ENCODE measurements around the gene STMN1. TPM values are rescaled to one million over a fixed set of nuclear protein-coding genes. Genes with fewer than 3 reads are reported as not detected.

The STMN1 gene
- total RNA-seq, 2 experiments from 2014 or later, result 25.2 to 25.6 TPM

GRCh38 chr1:25914074-25914995, 8.1 kb upstream of the STMN1 start:
- POLR2A ChIA-PET, result interaction anchor here (0.5 to 2.2 kb wide), 3 partner anchors 9 to 83 kb away, joined by 3 to 7 read pairs (median 5); partner anchors contain the start of gene PAFAH2
- Histone ChIP-seq H3K9me3 (ENCODE audit: control insufficient read depth in 1 of 2, insufficient read depth in 1 of 2, low read length in 2 of 2) (no peaks in the 10 kb centered on the region), H3K4me1 (ENCODE audit: insufficient read depth, low read length) (peaks cover 13% of the 10 kb centered on the region), H3K27ac (ENCODE audit: low read depth in 1 of 2, low read length in 2 of 2) (no peak overlapping the region), H3K27me3 (ENCODE audit: control insufficient read depth in 1 of 2, insufficient read depth in 2 of 2, low read length in 2 of 2) (no peaks in the 10 kb centered on the region), H3K36me3 (ENCODE audit: insufficient read depth, low read length) (no peaks in the 10 kb centered on the region), H3K4me3 (ENCODE audit: low read length) (no peak overlapping the region)
- Mint-ChIP-seq H3K4me3 (no peak overlapping the region), H3K4me1 (ENCODE audit: low read depth) (peaks cover 12% of the 10 kb centered on the region), H3K9me3 (no peaks in the 10 kb centered on the region), H3K36me3 (ENCODE audit: low read depth) (no peaks in the 10 kb centered on the region), H3K27ac (no peak overlapping the region), H3K27me3 (no peaks in the 10 kb centered on the region)
- intact Hi-C loops (cut with DNase I, micrococcal nuclease), result no loop called here
- CTCF ChIA-PET, result interaction anchor here (0.7 kb wide), 1 partner anchor 64 kb away, joined by 3 read pairs; no protein-coding TSS in a partner anchor
- ATAC-seq (ENCODE audit: poor library complexity) (no peak), DNase-seq (no peak)
- no peak for TF ChIP-seq CTCF (IDR thresholded peaks at IDR 0.05)

- H3K4me1 Mint-ChIP-seq (ENCODE audit: low read depth), result peaks cover 8% of the 10 kb centered on the region
- TF ChIP-seq CTCF (IDR thresholded peaks at IDR 0.05), result no peak
- DNase-seq (no peak), ATAC-seq (ENCODE audit: poor library complexity) (no peak)
- H3K27ac Mint-ChIP-seq, result no peak overlapping the region
- POLR2A ChIA-PET, result interaction anchor here (1.4 to 2.2 kb wide), 2 partner anchors 10 to 85 kb away, joined by 5 to 7 read pairs; partner anchors contain the start of gene PAFAH2
- CTCF ChIA-PET, result interaction anchor here (2.1 kb wide), 1 partner anchor 18 kb away, joined by 5 read pairs; no protein-coding TSS in a partner anchor
- no peaks in the 10 kb centered on the region for H3K27me3 ChIP-seq (ENCODE audit: control insufficient read depth in 1 of 2, insufficient read depth in 2 of 2, low read length in 2 of 2)
- intact Hi-C loops (cut with DNase I, micrococcal nuclease), result no loop called here
- no peak overlapping the region for H3K4me3 Mint-ChIP-seq
- no peaks in the 10 kb centered on the region for H3K36me3 Mint-ChIP-seq (ENCODE audit: low read depth)
- H3K4me1 ChIP-seq (ENCODE audit: insufficient read depth, low read length), result peaks cover 7% of the 10 kb centered on the region
- H3K27ac ChIP-seq (ENCODE audit: low read depth in 1 of 2, low read length in 2 of 2), result no peak overlapping the region
- no peaks in the 10 kb centered on the region for H3K27me3 Mint-ChIP-seq
- H3K36me3 ChIP-seq (ENCODE audit: insufficient read depth, low read length), result no peaks in the 10 kb centered on the region
- no peaks in the 10 kb centered on the region for H3K9me3 Mint-ChIP-seq
- no peak overlapping the region for H3K4me3 ChIP-seq (ENCODE audit: low read length)
- no peaks in the 10 kb centered on the region for H3K9me3 ChIP-seq (ENCODE audit: control insufficient read depth in 1 of 2, insufficient read depth in 1 of 2, low read length in 2 of 2)
Measured at GRCh38 chr1:25913206-25913605, 7.0 kb upstream of the STMN1 start.

GRCh38 chr1:25912076-25912831, 6.0 kb upstream of the STMN1 start:
- DNase-seq (no peak), ATAC-seq (ENCODE audit: poor library complexity) (no peak)
- H3K36me3 ChIP-seq (ENCODE audit: insufficient read depth, low read length), result no peaks in the 10 kb centered on the region
- H3K4me3 ChIP-seq (ENCODE audit: low read length), result no peak overlapping the region
- no peak overlapping the region for H3K27ac ChIP-seq (ENCODE audit: low read depth in 1 of 2, low read length in 2 of 2)
- no peaks in the 10 kb centered on the region for H3K9me3 ChIP-seq (ENCODE audit: control insufficient read depth in 1 of 2, insufficient read depth in 1 of 2, low read length in 2 of 2)
- Mint-ChIP-seq H3K27ac (no peak overlapping the region), H3K36me3 (ENCODE audit: low read depth) (no peaks in the 10 kb centered on the region), H3K4me3 (no peak overlapping the region), H3K4me1 (ENCODE audit: low read depth) (peaks cover 3% of the 10 kb centered on the region), H3K9me3 (no peaks in the 10 kb centered on the region), H3K27me3 (no peaks in the 10 kb centered on the region)
- TF ChIP-seq CTCF (IDR thresholded peaks at IDR 0.05), result no peak
- intact Hi-C loops (cut with DNase I, micrococcal nuclease), result no loop called here
- POLR2A ChIA-PET, result interaction anchor here (1.1 to 1.4 kb wide), 2 partner anchors 10 to 16 kb away, joined by 3 to 4 read pairs; no protein-coding TSS in a partner anchor
- peaks cover 1% of the 10 kb centered on the region for H3K4me1 ChIP-seq (ENCODE audit: insufficient read depth, low read length)
- CTCF ChIA-PET, result interaction anchor here (2.1 kb wide), 1 partner anchor 17 kb away, joined by 5 read pairs; no protein-coding TSS in a partner anchor
- H3K27me3 ChIP-seq (ENCODE audit: control insufficient read depth in 1 of 2, insufficient read depth in 2 of 2, low read length in 2 of 2), result no peaks in the 10 kb centered on the region

Data from CD4-positive, alpha-beta T cell (primary cell).